Measurements from ENCODE around the gene INO80.

DNA sequence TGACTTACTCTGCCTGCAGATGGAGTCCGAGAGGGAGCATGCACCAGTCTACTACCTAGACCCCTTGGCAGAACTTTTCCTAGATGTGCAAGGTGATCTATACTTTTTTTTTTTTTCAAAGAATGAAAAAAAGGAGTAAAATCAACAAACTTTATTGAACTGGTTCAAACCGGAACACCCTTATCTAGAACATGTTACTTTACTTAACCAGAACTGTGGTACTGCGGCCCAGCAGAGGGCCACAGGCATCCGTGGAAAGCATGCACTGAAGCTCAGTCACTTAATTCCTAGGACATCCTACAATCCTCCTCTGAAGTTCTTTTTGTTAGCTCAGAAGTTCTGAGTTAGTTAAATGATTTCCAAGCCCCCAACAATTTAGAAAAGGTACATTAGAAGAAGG lies 141.2 kb downstream of the INO80 start:
- TF ChIP-seq, protein P1, sequence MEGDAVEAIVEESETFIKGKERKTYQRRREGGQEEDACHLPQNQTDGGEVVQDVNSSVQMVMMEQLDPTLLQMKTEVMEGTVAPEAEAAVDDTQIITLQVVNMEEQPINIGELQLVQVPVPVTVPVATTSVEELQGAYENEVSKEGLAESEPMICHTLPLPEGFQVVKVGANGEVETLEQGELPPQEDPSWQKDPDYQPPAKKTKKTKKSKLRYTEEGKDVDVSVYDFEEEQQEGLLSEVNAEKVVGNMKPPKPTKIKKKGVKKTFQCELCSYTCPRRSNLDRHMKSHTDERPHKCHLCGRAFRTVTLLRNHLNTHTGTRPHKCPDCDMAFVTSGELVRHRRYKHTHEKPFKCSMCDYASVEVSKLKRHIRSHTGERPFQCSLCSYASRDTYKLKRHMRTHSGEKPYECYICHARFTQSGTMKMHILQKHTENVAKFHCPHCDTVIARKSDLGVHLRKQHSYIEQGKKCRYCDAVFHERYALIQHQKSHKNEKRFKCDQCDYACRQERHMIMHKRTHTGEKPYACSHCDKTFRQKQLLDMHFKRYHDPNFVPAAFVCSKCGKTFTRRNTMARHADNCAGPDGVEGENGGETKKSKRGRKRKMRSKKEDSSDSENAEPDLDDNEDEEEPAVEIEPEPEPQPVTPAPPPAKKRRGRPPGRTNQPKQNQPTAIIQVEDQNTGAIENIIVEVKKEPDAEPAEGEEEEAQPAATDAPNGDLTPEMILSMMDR (IDR thresholded peaks at IDR 0.05), result no peak
- TF ChIP-seq POLR2A (IDR thresholded peaks at IDR 0.05) (no peak), POLR2AphosphoS5 (IDR thresholded peaks at IDR 0.05) (no peak), EP300 (IDR thresholded peaks at IDR 0.05) (no peak)

Data from sigmoid colon (tissue), 4 donors.